Activated CD4-positive, alpha-beta T cell treated with anti-CD3 and anti-CD28 coated beads, Interleukin-2, Interleukin-4, amounts not matched to agents 100 ng/mL and 50 ng/mL, durations not matched to agents 16 hours and 8 hours (primary cell): Measurements from ENCODE around the gene PRR30.

ENCODE experiments used
- DNase-seq: peaks from one replicate; pipeline ENCODE4 v3.0.0-alpha.2; 2020; ENCODE audit warnings: low spot score

PRR30 gene

GRCh38 chr2:27154488-27154887 is 15.3 kb upstream of the PRR30 start:
- no peak for DNase-seq

- no peak for DNase-seq
Measured at GRCh38 chr2:27152796-27153464, 13.7 kb upstream of the PRR30 start.

GRCh38 chr2:27152102-27152795 is 13.0 kb upstream of the PRR30 start:
- DNase-seq, result no peak

- DNase-seq, result no peak
Measured at GRCh38 chr2:27150639-27151230, 11.5 kb upstream of the PRR30 start.

GRCh38 chr2:27149570-27150405 is 10.6 kb upstream of the PRR30 start:
- no peak for DNase-seq

- no peak for DNase-seq
Measured at GRCh38 chr2:27148801-27149439, 9.7 kb upstream of the PRR30 start, which contains the start of gene TCF23. Gene TCF23, plus strand, starts transcription at chr2:27149004. Its CDS starts 130 bp downstream, at chr2:27149134.

GRCh38 chr2:27147935-27148334 is 8.7 kb upstream of the PRR30 start:
- DNase-seq, result no peak

GRCh38 chr2:27145682-27146081 is 6.5 kb upstream of the PRR30 start:
- no peak for DNase-seq

- DNase-seq, result no peak
Measured at GRCh38 chr2:27143285-27143684, 4.1 kb upstream of the PRR30 start.

GRCh38 chr2:27138111-27138510 is 1.1 kb downstream of the PRR30 start:
- no peak for DNase-seq

- DNase-seq, result no peak
Measured at GRCh38 chr2:27137322-27137935, 1.8 kb downstream of the PRR30 start.

- no peak for DNase-seq
Measured at GRCh38 chr2:27136751-27137150, 2.5 kb downstream of the PRR30 start.

- no peak for DNase-seq
Measured at GRCh38 chr2:27135478-27135955, 3.7 kb downstream of the PRR30 start.

- DNase-seq, result no peak
Measured at GRCh38 chr2:27134781-27135477, 4.3 kb downstream of the PRR30 start.

- DNase-seq, result peak; percentile 98
Measured at GRCh38 chr2:27133905-27134780, 5.1 kb downstream of the PRR30 start, which contains the start of gene PREB. Gene PREB, minus strand, starts transcription at chr2:27134636. Its CDS starts 215 bp downstream, at chr2:27134421.

GRCh38 chr2:27133195-27133875 is 5.9 kb downstream of the PRR30 start:
- no peak for DNase-seq

GRCh38 chr2:27131429-27131828 is 7.8 kb downstream of the PRR30 start:
- no peak for DNase-seq

- DNase-seq, result no peak
Measured at GRCh38 chr2:27130396-27130795, 8.8 kb downstream of the PRR30 start.
